NCI-H1930 (cell line): ENCODE measurements around the gene IGSF21.

Source experiments
- DNase-seq, 2 experiments: peaks; one replicate each; lab custom pipeline; 2025; lab: John Stamatoyannopoulos, UW

IGSF21 gene

GRCh38 chr1:18178111-18178510, 70.5 kb downstream of the IGSF21 start:
- DNase-seq, result no peak

GRCh38 chr1:18179009-18179408, 71.4 kb downstream of the IGSF21 start:
- no peak for DNase-seq

DNA sequence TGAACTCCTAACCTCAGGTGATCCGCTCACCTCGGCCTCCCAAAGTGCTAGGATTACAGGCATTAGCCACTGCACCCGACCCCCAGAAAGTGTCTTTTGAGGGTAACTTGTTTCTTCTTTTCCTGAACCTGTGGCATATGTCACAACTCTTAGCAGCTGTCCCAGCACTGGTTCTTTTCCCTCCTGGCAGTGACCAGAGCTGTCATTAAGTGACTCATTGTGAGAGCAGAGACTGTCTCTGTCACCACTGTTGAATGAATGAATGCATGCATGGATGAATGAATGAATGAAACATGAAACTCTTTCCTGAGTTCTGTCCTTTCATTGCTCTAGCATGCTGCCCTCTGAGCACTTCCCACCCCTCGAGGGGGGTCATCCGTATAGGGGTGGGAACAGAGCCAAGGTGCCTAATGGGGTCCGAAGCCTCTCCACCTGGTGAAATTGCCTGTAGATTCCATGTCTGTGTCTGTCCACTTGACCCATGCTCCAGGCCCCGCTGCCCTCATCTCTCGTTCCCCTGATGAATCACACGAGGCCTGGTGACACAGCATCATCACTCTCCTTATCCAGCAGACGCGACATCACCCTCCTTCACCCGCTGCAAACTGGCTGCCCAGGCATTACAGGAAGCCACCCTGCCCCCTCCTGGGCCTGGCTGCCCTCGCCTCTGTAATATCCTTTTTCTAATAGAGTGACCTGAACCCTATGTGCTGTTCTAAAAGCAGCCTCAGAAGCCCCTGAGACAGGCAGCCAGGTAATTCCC, 75.0 kb downstream of the IGSF21 start:
- no peak for DNase-seq

DNA sequence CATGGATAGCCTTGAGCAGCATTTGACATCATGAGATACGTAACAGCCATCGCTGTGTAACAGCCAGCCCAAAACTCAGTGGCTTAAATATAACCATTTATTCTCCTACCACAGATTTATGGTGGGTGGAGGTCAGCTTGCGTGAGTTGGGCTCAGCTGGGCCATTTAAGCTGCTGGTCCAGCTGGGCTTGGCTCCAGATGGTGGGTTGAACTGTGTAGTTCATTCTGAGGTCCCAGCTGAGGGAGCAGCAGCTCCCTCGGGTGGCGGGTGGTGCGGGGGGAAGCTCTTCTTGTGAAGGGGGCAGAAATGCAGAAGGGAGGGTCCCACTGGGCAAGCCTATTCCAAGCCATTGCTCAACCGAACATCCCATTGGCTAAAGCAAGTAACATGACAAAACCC, 75.9 kb downstream of the IGSF21 start:
- no peak for DNase-seq

DNA sequence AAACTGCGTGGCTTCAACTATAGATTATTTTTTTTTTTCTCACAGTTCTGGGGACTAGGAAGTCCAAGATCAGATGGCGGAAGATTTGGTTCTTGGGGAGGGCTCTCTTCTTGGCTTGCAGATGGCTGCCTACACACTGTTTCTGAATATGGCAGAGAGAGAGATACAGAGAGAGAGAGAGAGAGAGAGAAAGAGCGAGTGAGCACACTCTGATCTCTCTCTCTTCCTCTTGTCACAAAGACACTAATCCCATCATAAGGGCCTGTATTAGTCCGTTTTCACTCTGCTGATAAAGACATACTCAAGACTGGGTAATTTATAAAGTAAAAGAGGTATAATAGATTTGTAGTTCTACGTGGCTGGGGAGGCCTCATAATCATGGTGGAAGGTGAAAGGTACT, 79.5 kb downstream of the IGSF21 start:
- no peak for DNase-seq

DNA sequence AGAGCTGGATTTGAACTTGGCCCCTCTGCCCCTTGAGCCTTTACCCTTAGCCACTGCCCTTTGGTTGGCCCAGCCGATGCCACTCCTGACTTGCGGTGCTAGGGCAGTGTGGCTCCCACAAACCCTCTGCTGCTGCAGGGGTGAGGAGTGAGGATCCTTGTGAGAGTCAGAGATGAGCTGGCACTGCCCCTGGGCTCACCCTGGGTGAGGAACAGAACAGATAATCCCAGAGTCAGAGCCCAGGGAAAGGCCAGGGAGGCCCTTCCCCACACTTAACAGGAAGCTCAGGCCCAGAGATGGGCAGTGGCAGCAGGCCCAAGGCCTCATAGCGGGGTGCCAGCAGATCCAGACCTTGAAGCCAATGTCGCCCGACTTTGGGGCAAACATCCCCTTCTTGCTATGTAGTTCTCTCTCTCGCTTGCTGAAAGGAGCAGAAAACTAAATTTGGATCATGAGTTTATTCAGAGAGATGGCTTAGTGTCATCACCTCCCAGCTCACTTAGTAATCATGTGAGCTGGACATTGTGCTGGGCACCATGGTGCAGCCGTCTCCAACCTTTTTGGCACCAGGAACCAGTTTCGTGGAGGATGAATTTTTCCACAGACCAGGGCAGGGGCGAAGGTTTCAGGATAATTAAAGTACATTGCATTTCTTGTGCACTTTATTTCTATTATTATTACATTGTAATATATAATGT, 81.4 kb downstream of the IGSF21 start:
- DNase-seq, result no peak

DNA sequence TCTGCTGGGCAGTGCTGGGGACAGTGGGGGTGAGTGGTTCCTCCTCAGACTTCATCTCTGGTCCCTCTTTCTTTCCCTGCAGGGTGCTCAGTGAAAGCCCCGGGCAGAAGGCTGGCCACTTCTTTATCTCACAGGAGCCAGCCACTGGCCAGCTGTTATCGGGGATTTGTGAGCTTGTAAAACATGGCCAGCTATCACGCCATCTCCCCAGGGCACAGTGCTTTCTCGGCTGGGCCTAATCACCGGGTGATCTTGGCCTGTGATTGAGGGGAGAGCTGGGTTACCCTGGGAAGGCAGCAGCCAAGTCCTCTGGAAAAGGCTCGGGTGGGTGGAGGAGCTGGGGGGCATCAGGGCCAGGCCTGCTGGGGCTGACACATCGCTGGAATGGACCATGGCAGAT, 83.0 kb downstream of the IGSF21 start:
- DNase-seq, result no peak

- no peak for DNase-seq
Observed at GRCh38 chr1:18191037-18191436, 83.4 kb downstream of the IGSF21 start.

GRCh38 chr1:18191481-18192155, 84.0 kb downstream of the IGSF21 start:
- no peak for DNase-seq

DNA sequence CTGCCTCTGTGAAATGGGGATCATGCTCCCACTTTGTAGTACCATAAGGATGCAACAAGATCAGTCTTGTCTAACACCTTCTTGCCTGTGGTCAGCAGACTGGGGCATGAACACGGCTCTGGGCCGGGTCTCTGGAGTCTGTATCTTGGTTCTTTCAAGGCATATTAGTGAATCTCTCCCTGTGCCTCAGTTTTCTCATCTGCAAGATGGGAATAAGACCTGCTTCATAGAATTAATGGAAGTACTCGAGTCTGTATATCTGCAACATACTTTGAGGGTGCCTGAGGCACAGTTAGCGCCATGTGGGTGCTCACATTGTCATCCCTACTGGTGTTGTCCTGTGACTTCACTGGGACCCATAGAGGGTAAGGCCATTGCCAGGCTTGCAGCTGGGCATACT, 84.6 kb downstream of the IGSF21 start:
- DNase-seq, result no peak

DNA sequence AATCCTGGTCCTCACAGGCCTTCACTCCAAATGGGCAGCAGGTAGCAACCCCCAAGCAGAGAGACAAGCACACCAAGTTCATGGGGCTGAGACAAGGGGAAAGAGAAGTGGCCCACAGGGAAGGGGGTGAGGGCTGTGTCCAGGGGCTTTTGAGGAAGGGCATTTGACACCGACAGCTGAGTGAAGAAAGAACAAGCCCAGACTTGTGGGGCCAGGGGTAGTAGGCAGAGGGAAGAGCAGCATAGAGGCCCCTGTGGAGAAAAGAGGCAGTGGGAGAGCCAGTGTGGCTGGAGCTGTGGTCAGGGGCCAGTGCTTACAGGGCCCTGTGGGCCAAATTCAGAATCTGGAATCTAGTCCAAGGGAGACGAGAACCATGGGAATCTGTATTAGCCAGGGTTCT, 85.4 kb downstream of the IGSF21 start:
- DNase-seq, result no peak

GRCh38 chr1:18197299-18197698, 89.7 kb downstream of the IGSF21 start:
- DNase-seq, result no peak

DNA sequence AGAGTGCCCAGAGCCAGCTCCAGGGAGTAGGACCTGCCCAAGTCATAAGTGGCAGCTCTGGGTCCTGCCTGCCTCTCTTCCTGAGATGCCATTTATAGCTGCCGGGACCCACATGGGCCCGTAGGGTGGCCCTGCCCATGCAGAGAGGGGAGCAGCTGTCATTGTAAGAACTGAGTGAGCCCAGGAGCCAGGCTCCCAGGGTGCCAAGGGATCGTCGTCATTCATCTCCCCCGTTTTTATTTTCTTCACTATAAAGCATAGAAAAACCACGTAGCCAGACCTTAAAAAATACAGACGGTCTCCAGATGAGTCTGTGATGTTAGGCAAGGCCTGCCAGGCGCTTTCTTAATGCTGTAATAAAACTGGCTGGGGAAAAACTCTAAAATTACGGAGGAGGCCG, 90.7 kb downstream of the IGSF21 start:
- no peak for DNase-seq

- no peak for DNase-seq
Observed at GRCh38 chr1:18199462-18199861, 91.9 kb downstream of the IGSF21 start.

DNA sequence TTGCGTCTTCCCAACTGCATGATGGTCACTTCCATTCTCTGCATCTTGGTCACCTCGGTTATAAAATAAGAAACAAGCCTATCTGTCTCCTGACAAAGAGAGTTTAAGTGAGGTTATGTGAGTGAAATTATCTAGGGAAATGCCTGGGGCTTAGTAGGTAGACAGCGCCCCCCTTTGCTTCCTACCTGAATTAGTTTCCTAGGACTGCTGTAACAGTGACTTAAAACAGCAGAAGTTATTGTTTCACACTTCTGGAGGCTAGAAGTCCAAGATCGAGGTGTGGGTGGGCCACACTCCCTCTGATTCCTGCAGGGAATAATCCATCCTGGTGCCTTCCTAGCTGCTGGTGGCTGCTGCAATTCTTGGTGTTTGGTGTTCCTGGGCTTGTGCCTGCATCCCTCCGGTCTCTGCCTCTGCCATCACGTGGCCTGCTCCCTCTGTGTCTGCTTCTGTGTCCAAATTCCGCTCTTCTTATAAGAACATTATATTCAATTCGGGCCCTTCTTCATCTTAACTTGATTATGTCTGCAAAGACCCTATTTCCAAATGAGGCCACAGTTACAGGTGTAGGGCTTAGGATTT, 92.6 kb downstream of the IGSF21 start:
- no peak for DNase-seq

DNA sequence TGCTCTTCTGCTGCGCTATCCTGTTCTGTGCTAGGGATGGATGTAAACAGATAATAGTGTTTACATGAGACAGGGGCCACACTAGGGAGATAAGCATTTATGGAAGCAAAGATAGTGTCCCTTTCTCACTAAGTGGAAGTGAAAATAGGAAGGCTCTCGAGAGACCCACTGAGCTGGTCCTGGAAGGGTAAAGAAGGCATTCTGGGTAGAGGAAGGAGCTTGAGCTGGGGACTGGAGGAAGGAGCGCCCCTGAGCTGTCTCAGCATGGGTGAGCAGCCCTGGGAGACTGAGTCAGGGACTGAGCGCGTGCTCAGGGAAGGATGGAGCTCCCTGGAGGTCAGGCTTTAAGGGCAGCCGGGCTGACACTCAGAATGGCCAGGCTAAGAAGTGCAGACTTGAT, 93.3 kb downstream of the IGSF21 start:
- no peak for DNase-seq

DNA sequence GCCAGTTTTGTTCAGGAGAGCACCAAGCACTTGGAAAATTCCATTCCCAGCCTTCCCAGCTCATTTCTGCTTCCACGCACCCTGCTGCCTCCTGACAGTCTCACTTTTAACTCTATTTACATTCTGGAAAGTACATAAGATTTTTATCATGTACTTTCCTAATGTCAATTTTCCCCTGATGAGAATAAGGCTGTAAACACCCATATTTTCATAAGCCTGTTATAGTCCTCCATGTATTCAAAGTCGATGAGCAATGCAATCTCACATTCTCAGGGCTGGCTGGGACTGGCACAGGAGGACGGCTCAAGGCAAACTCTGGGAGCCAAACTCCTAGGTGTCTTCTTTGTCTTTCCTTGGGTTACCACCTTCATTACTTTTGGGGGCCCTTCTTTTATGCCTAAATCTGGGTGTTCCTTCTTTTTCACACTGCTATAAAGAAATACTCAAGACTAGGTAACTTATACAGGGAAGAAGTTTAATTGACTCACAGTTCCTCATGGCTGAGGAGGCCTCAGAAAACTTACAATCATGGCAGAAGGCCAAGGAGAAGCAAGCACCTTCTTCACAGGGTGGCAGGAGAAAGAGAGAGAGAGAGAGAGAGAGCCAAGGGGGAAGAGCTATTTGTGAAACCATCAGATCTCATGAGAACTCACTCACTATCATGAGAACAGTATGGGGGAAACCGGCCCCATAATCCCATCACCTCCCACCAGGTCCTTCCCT, 94.6 kb downstream of the IGSF21 start:
- no peak for DNase-seq

DNA sequence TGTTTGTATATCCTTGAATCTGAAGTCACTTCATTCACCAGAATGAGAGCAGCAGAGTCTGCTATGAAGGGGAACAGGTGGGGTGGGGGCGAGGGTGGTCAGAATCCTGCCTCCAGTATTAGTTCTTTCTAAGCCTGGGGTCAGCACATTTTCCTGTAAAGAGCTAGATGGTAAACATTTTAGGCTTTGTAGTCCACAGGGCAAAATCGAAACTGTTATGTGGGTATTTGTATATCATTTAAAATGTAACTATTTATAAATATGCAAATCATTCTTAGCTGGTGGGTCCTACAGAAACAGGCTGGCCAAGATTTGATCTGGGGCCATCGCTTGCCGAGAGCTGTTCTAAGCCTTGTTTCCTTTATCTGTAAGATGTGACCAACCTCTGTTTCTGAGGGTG, 96.0 kb downstream of the IGSF21 start:
- DNase-seq, result no peak

DNA sequence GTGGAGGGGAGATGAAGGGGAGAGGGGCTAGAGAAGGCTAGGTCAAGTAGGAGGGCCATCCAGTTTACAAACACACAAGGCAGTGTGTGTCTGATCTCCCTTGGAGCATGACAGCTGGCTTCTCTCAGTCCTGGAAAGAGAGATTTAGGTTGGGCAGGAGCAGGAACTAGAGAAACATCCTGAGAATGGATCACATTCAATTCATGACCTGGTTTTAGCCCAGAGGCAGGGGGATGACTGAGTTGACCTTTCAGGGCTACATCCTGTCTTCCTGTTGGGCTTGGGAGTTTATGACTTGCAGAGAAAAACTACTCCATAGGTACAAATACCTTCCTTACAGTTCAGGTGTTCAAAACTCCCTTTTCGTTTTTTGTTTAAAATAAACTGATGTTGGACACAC, 97.0 kb downstream of the IGSF21 start:
- DNase-seq, result no peak

DNA sequence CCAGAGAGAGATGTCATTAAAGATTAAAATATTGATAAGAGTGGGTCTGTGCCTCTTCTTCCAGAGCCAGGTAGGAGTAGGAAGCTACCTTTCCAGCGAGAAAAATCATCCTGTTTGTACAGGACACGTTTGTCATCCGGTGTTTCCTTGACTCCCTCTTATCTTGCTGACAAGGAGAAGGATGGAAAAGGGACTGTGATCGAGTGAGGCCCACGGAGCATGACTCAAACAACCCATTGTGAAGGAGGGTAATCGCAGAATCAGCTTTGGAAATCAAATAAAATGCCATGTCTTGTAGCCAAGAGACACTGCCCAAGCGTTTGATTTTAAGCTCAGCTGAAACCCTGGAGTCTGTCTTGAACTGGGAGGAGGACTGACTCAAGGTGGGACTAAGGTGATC, 97.7 kb downstream of the IGSF21 start:
- no peak for DNase-seq

DNA sequence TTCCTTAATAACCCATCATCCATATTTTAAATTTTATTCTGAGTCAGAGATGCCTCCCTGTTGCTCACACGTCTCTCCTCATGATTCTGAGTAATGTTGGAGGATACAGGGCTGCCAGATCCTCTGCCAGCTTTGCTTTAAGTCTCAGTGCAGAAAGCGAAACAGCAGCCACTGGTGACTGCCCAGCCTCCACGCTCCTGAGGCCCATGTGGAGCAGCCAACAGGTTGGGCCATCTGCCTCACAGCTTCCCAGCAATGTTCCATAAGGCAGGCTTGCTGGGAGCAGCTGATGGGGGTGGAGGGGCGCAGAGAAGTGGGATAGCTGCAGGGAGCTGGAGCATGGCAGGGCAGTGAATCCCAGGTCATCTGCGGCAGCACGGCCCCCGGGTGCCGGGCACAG, 104.2 kb downstream of the IGSF21 start:
- DNase-seq, result no peak

GRCh38 chr1:18217398-18218043, 109.9 kb downstream of the IGSF21 start:
- no peak for DNase-seq
